GM23248 (cell line): ENCODE data around the gene NPAS3.

ENCODE experiments used
- EZH2 ChIP-seq: fragments of 200-600 bp; sonication (generic); IDR thresholded peaks from 2 replicates; pipeline ENCODE4 v1.6.1; 2018; ENCODE audit warnings: antibody characterized with exemption, mild to moderate bottlenecking; ENCODE audit not compliant: insufficient read depth, poor library complexity, severe bottlenecking
- EZH2phosphoT487 ChIP-seq: fragments of 200-600 bp; sonication (generic); IDR thresholded peaks from 2 replicates; pipeline ENCODE4 v1.6.1; 2018; ENCODE audit warnings: antibody characterized with exemption, moderate library complexity, mild to moderate bottlenecking, low read depth; ENCODE audit not compliant: insufficient read depth

DNA sequence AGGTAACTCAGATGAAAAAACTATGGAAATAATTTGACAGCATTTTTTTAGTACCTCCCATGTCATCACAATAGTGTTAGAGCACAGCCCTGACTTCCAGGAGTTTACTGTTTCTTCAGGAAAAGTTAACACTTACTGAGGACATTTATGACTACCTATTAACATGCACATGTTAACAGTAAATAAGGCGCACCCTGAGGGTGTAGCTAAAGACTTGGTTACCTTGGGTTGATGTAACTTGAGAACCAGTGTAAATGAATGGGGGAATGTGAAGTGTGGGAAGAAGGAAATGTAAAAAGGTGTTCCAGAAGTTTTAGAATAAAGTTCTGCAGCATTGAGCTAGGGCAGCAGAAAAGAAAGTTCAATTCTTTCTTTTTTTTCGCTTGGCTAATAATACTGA, 646.0 kb downstream of the NPAS3 start:
- TF ChIP-seq EZH2phosphoT487 (no peak), EZH2 (no peak)
